Measurements from ENCODE around the gene CCR7.
"Not testable (repeated sequence)": the region's sequence is repeated elsewhere in the genome, so short reads cannot be mapped to it uniquely, and the experiment has no call there.

Gene CCR7

GRCh38 chr17:40551879-40552768, 13.1 kb downstream of the CCR7 start:
- peak overlapping the region; percentile 89 to 99 (median 95) for H3K4me2 ChIP-seq
- TF ChIP-seq Cebpa-rat (IDR thresholded peaks at IDR 0.05), result no peak
- H3K9me3 ChIP-seq (replicated peaks in 1 of 11), result no peaks in the 10 kb centered on the region
- no peaks in the 10 kb centered on the region for H4K20me1 ChIP-seq
- H3K4me3 ChIP-seq, result no peak overlapping the region
- H3K36me3 ChIP-seq, result no peaks in the 10 kb centered on the region
- peak overlapping the region in 7 of 11 experiments; percentile 5 to 90 (median 84); a peak in 12 of 22 replicates for H3K9ac ChIP-seq
- peaks cover 98 to 100% (median 100%) of the 10 kb centered on the region in 10 experiments for H3K4me1 ChIP-seq
- no peaks in the 10 kb centered on the region for H3K27me3 ChIP-seq
- peak overlapping the region in 9 of 11 experiments; percentile 87 to 99 (median 96); a peak in 19 of 22 replicates for H3K27ac ChIP-seq

GRCh38 chr17:40551091-40551878, 14.0 kb downstream of the CCR7 start:
- Histone ChIP-seq H3K9ac (peak overlapping the region in 7 of 11 experiments; percentile 5 to 90 (median 60); a peak in 8 of 22 replicates), H4K20me1 (no peaks in the 10 kb centered on the region), H3K27ac (peak overlapping the region in 8 of 11 experiments; percentile 18 to 99 (median 96); a peak in 16 of 22 replicates), H3K4me1 (peaks cover 94 to 98% (median 97%) of the 10 kb centered on the region in 10 experiments), H3K4me3 (no peak overlapping the region), H3K4me2 (peak overlapping the region; percentile 89 to 99 (median 95)), H3K36me3 (no peaks in the 10 kb centered on the region), H3K9me3 (replicated peaks in 1 of 11) (no peaks in the 10 kb centered on the region), H3K27me3 (no peaks in the 10 kb centered on the region)
- TF ChIP-seq Cebpa-rat (IDR thresholded peaks at IDR 0.05), result no peak

DNA sequence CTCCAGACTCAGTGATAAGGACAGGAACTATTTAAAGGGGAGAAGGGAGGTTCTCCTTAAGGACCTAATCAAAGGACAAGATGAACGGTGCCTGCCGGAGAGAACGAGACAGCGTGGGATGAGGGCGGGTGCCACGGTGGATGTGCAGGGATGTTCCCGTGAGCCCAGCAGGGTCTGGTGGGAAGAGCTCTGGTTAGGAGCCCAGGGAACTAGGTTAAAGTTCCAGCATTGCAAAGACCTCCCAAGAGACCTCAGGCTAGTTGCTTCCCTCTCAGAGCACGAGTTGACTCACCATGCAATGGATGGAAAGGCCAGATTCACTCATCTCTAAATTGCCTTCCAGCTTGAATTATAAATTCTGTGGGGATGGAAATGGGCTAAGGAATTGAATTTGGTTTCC, 14.7 kb downstream of the CCR7 start:
- H4K20me1 ChIP-seq, result no peaks in the 10 kb centered on the region
- H3K9me3 ChIP-seq (replicated peaks in 1 of 11), result no peaks in the 10 kb centered on the region
- no peak overlapping the region for H3K4me3 ChIP-seq
- peak in 1 of 11 experiments; percentile 62; a peak in 1 of 22 replicates for TF ChIP-seq Cebpa-rat (IDR thresholded peaks at IDR 0.05)
- H3K27ac ChIP-seq, result peak overlapping the region in 8 of 11 experiments; percentile 44 to 99 (median 96); a peak in 13 of 22 replicates
- no peaks in the 10 kb centered on the region for H3K36me3 ChIP-seq
- H3K4me1 ChIP-seq, result peaks cover 87 to 97% (median 95%) of the 10 kb centered on the region in 10 experiments
- H3K9ac ChIP-seq, result peak overlapping the region in 5 of 11 experiments; percentile 9 to 83 (median 69); a peak in 7 of 22 replicates
- H3K27me3 ChIP-seq, result no peaks in the 10 kb centered on the region
- H3K4me2 ChIP-seq, result peak overlapping the region; percentile 89 to 99 (median 95)

DNA sequence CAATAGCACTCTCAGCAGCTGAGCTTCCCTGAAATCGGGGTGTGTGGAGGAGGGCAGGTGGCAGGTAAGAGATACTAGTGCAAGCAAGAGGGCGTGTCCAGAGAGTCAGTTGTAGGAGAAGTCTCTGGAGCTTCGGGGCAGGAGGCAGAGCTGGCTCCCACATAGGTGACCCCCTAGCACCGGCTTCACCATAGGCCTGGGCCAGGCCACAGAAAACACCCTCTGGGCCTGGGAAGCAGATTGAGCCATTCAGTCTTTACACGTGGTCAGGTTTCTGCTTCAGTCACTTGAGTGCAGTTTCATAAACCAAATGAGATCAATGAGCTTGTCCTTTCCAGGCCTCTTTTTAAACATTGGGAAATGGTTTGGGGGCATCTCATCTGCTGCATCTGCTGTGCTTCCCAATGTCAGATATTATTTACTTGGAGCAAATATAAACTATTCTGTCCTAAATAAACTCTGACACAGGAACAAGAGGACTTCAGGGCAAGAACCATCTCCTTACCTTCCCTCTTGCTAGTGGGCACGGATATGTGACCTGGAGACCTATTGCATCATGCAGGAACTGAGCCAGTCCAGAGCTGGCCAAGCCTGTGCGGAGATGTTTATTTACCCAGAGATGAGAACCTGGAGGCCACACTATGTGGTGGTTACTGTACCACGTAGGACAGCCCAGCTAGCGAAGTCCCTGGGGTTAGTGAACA, 16.1 kb downstream of the CCR7 start:
- Histone ChIP-seq H3K4me2 (peak overlapping the region; percentile 89 to 99 (median 95)), H4K20me1 (no peaks in the 10 kb centered on the region), H3K27ac (peak overlapping the region; percentile 14 to 99 (median 83); a peak in 19 of 22 replicates), H3K27me3 (no peaks in the 10 kb centered on the region), H3K9me3 (replicated peaks in 1 of 11) (no peaks in the 10 kb centered on the region), H3K4me1 (peaks cover 72 to 92% (median 87%) of the 10 kb centered on the region in 10 experiments), H3K36me3 (no peaks in the 10 kb centered on the region), H3K9ac (peak overlapping the region in 10 of 11 experiments; percentile 30 to 83 (median 68); a peak in 19 of 22 replicates), H3K4me3 (peak overlapping the region in 2 of 10 experiments; percentile 5 to 6; a peak in 2 of 20 replicates)
- TF ChIP-seq Cebpa-rat (IDR thresholded peaks at IDR 0.05), result peak in 6 of 11 experiments; percentile 26 to 74 (median 40); a peak in 6 of 22 replicates

DNA sequence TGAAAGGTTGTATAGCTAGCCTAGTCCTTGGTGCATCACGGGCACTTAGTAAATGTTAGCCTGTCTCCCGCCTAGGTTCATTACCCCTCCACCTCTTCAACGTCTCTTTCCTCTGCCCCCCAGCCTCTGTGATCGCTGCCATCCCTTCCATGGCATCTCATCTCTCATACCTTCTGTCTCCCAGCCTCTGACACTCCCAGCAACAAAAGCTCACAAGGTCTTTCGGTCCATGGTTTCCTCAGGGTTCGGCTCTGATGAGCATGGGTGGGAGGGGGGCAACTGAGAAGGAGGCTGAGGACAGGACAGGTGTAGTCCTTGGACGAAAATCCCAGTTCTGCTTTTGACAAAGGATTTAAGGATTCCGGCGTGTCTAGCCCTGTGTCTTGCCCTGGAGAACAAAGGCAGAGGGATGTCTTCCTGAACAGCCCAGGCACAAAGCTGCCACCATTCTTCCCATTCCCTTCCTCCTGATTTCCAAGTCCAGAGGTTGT, 16.7 kb downstream of the CCR7 start:
- Histone ChIP-seq H3K4me2 (peak overlapping the region; percentile 89 to 99 (median 95)), H3K4me3 (peak overlapping the region in 1 of 10 experiments; percentile 5; a peak in 1 of 20 replicates), H3K27ac (peak overlapping the region; percentile 13 to 99 (median 83); a peak in 18 of 22 replicates), H3K36me3 (no peaks in the 10 kb centered on the region), H3K9ac (peak overlapping the region in 9 of 11 experiments; percentile 30 to 83 (median 69); a peak in 16 of 22 replicates), H3K4me1 (peaks cover 71 to 92% (median 87%) of the 10 kb centered on the region in 10 experiments), H3K9me3 (replicated peaks in 1 of 11) (no peaks in the 10 kb centered on the region), H3K27me3 (no peaks in the 10 kb centered on the region), H4K20me1 (no peaks in the 10 kb centered on the region)
- no peak for TF ChIP-seq Cebpa-rat (IDR thresholded peaks at IDR 0.05)

DNA sequence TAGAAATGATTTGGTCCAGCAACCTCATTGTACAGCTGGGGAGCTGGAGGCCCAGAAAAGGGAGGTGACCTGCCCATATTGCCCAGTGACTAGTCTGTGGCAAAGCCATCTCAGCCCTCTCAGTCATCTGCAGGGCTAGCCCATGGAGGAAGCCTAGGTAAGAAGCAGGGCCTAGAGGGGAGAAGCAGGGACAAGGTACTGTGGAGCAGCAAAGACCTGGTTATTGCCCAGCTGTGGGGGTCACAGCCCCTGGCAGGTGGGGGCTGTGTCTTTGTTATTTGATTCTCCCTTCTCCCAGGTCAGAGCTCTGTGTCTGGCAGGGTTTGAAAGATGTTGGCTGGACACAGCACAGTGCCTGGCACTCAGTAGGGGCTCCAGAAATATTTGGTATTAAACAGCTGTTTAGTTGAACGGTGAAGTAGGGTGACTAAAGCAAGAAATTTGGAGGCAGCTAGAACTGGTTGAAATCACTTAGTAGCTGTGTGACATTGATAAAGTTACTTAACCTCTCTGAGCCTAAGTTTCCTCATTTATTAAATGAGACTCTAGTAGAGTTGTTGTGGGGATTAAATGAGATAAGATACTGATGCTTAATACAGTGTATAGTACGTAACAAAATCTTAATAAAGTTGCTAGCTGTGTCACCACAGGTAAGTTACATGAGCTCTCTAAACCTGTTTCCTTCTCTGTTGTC, 17.3 kb downstream of the CCR7 start:
- Histone ChIP-seq H3K9me3 (replicated peaks in 1 of 11) (no peaks in the 10 kb centered on the region), H3K4me1 (peaks cover 71 to 92% (median 87%) of the 10 kb centered on the region in 10 experiments), H3K27me3 (no peaks in the 10 kb centered on the region), H3K4me2 (peak overlapping the region; percentile 89 to 99 (median 95)), H3K4me3 (peak overlapping the region in 1 of 10 experiments; percentile 1; a peak in 2 of 20 replicates), H4K20me1 (no peaks in the 10 kb centered on the region), H3K27ac (peak overlapping the region in 10 of 11 experiments; percentile 37 to 99 (median 89); a peak in 19 of 22 replicates), H3K9ac (peak overlapping the region in 10 of 11 experiments; percentile 17 to 83 (median 68); a peak in 18 of 22 replicates), H3K36me3 (no peaks in the 10 kb centered on the region)
- no peak for TF ChIP-seq Cebpa-rat (IDR thresholded peaks at IDR 0.05)

- H3K9me3 ChIP-seq (replicated peaks in 1 of 11), result no peaks in the 10 kb centered on the region
- H4K20me1 ChIP-seq, result no peaks in the 10 kb centered on the region
- H3K36me3 ChIP-seq, result no peaks in the 10 kb centered on the region
- H3K27ac ChIP-seq, result peak overlapping the region in 10 of 11 experiments; percentile 37 to 99 (median 89); a peak in 19 of 22 replicates
- peak overlapping the region; percentile 62 to 99 (median 95) for H3K4me2 ChIP-seq
- peak overlapping the region in 10 of 11 experiments; percentile 17 to 83 (median 68); a peak in 18 of 22 replicates for H3K9ac ChIP-seq
- H3K4me3 ChIP-seq, result peak overlapping the region in 1 of 10 experiments; percentile 1; a peak in 2 of 20 replicates
- H3K27me3 ChIP-seq, result no peaks in the 10 kb centered on the region
- peaks cover 71 to 92% (median 87%) of the 10 kb centered on the region in 10 experiments for H3K4me1 ChIP-seq
- TF ChIP-seq Cebpa-rat (IDR thresholded peaks at IDR 0.05), result no peak
Measured at GRCh38 chr17:40547079-40547784, 18.0 kb downstream of the CCR7 start.

DNA sequence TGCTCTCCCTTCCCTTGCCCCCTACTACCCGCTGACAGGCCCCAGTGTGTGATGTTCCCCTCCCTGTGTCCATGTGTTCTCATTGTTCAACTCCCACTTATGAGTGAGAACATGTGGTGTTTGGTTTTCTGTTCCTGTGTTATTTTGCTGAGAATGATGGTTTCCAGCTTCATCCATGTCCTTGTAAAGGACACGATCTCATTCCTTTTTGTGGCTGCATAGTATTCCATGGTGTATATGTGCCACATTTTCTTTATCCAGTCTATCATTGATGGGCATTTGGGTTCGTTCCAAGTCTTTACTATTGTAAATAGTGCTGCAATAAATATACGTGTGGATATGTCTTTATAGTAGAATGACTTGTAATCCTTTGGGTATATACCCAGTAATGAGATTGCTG, 18.8 kb downstream of the CCR7 start:
- H3K4me2 ChIP-seq, result peak overlapping the region in 7 of 11 experiments; percentile 89 to 99 (median 98); a peak in 9 of 22 replicates
- H3K27me3 ChIP-seq; H3K9me3 ChIP-seq (replicated peaks in 1 of 11); H3K36me3 ChIP-seq; H4K20me1 ChIP-seq; H3K4me3 ChIP-seq: not testable (repeated sequence)
- peaks cover 71 to 92% (median 87%) of the 10 kb centered on the region in 10 experiments for H3K4me1 ChIP-seq
- peak overlapping the region in 6 of 11 experiments; percentile 79 to 99 (median 96); a peak in 9 of 22 replicates for H3K27ac ChIP-seq
- H3K9ac ChIP-seq, result peak overlapping the region in 3 of 11 experiments; percentile 66 to 78 (median 74); a peak in 3 of 22 replicates

Measured in BLaER1 treated with 17β-estradiol and CSF1 and Interleukin-3, amounts not matched to agents 10 nM and 100 nM (cell line).